Transverse colon (tissue), 4 donors: ENCODE data around the gene HOXB2. TPM values are rescaled to one million over a fixed set of nuclear protein-coding genes. Genes with fewer than 3 reads are reported as not detected.

ENCODE experiments used
- DNase-seq: peaks from one replicate; pipeline ENCODE4 v3.0.0-alpha.2; 2019
- H3K27ac ChIP-seq, 4 donors: fragments of 200-600 bp; sonication (generic); 2 replicates each; pipeline ENCODE4 v1.5.1; 2016 to 2018; ENCODE audit warnings: inconsistent platforms in 4 of 4
- H3K27me3 ChIP-seq: fragments of 200-600 bp; sonication (generic); 2 replicates; pipeline ENCODE4 v1.5.1; 2017; ENCODE audit warnings: inconsistent platforms
- H3K36me3 ChIP-seq, 4 donors: fragments of 200-600 bp; sonication (generic); 2 replicates each; pipeline ENCODE4 v1.5.1; 2017 to 2019; ENCODE audit warnings: inconsistent platforms in 4 of 4
- H3K4me1 ChIP-seq, 4 donors: fragments of 200-600 bp; sonication (generic); 2 replicates each; pipeline ENCODE4 v1.5.1; 2017 to 2020; ENCODE audit warnings: inconsistent platforms in 4 of 4
- H3K4me3 ChIP-seq, 4 donors: fragments of 200-600 bp; sonication (generic); 1 replicate in 1 of 4; 2 replicates in 3 of 4; pipeline versions ENCODE4 v1.5.1 to v1.6.1; 2017 to 2019; ENCODE audit warnings: inconsistent platforms in 4 of 4
- H3K9me3 ChIP-seq, 2 donors: fragments of 200-600 bp; sonication (generic); 2 replicates each; pipeline ENCODE4 v1.5.1; 2017 to 2019; ENCODE audit warnings: inconsistent platforms in 2 of 2
- CTCF ChIP-seq, 5 experiments: fragments of 200-600 bp in 3 of 5; fragments of 450-650 bp in 2 of 5; sonication (generic) in 3 of 5; IDR thresholded peaks; 1 replicate in 2 of 5; 2 replicates in 3 of 5; pipeline ENCODE4 v1.5.1; 2016 to 2017; ENCODE audit warnings: antibody characterized with exemption in 5 of 5, inconsistent platforms in 3 of 5, mild to moderate bottlenecking in 2 of 5, moderate library complexity in 1 of 5
- EP300 ChIP-seq: sonication (generic); formaldehyde crosslinking; IDR thresholded peaks from one replicate; pipeline ENCODE4 v1.6.1; 2017; ENCODE audit warnings: antibody characterized with exemption, low read depth
- POLR2A ChIP-seq: fragments of 450-650 bp; IDR thresholded peaks from one replicate; pipeline ENCODE4 v1.6.1; 2016; ENCODE audit warnings: antibody characterized with exemption, mild to moderate bottlenecking, moderate library complexity
- POLR2AphosphoS5 ChIP-seq, 3 donors: sonication (generic); formaldehyde crosslinking; IDR thresholded peaks; one replicate each; pipeline ENCODE4 v1.6.1; 2016; ENCODE audit warnings: antibody characterized with exemption in 3 of 3
- WGBS, 2 donors: methylation state at CpG; one replicate each; pipeline ENCODE4 v1.1.5; 2018; ENCODE audit warnings: low coverage in 1 of 2; 5-methylcytosine and 5-hydroxymethylcytosine counted together
- in situ Hi-C, 4 donors: fragments of 200-750 bp; cut with MboI; loops; one replicate each; pipeline versions ENCODE4 v1.15.0 to v1.15.1; 2017; ENCODE audit warnings: low sequenced_read_pairs in 3 of 4, low pct_ligation_motif_present in 1 of 4, low pct_unique_long_range_greater_than_20kb in 1 of 4
- intact Hi-C: fragments of 100-400 bp; cut with DNase I; formaldehyde crosslinking; loops from one replicate; pipeline ENCODE4 v1.15.1; 2023; ENCODE audit warnings: low total_unique reads
- total RNA-seq, 4 donors: library from RNA; depleted of rRNA; stranded (reverse); fragments of >200 nt; gene quantifications; one replicate each; pipeline ENCODE4 v1.1.0, GENCODE V29; 2016

The HOXB2 gene
- total RNA-seq, 4 donors from 2014 or later = 13.5 to 93.9 (median 13.8) TPM; not detected in 1

GRCh38 chr17:48502901-48503300, 42.0 kb downstream of the HOXB2 start:
- Histone ChIP-seq H3K27me3 (no peaks in the 10 kb centered on the region), H3K36me3 (no peaks in the 10 kb centered on the region), H3K27ac (peak overlapping the region in 1 of 4 donors; percentile 63), H3K4me1 (peaks cover 0 to 21% (median 9%) of the 10 kb centered on the region in 4 donors), H3K9me3 (no peaks in the 10 kb centered on the region), H3K4me3 (no peak overlapping the region)
- no peak for DNase-seq
- WGBS, 2 donors = 75 to 80% methylated on average over 4 of the region's 4 CpGs
- intact Hi-C loops (no loop called here), in situ Hi-C loops (no loop called here)
- TF ChIP-seq CTCF (IDR thresholded peaks at IDR 0.05) (no peak), POLR2A (no peak), POLR2AphosphoS5 (IDR thresholded peaks at IDR 0.05) (no peak), EP300 (no peak)

- H3K36me3 ChIP-seq = no peaks in the 10 kb centered on the region
- H3K4me1 ChIP-seq = peaks cover 0 to 21% (median 9%) of the 10 kb centered on the region in 4 donors
- H3K27ac ChIP-seq = no peak overlapping the region
- H3K4me3 ChIP-seq = no peak overlapping the region
- no peaks in the 10 kb centered on the region for H3K9me3 ChIP-seq
- in situ Hi-C loops (no loop called here), intact Hi-C loops (no loop called here)
- TF ChIP-seq EP300 (no peak), CTCF (IDR thresholded peaks at IDR 0.05) (no peak), POLR2AphosphoS5 (IDR thresholded peaks at IDR 0.05) (no peak)
- DNase-seq = no peak
- H3K27me3 ChIP-seq = no peaks in the 10 kb centered on the region
- 85% methylated on average over 2 of the region's 2 CpGs; no CpG with 5 or more reads in 1 of the 2 donors for WGBS, 2 donors
Measured at GRCh38 chr17:48502312-48502711, 42.6 kb downstream of the HOXB2 start.

- peak; percentile 35 for DNase-seq
- 61 to 85% methylated on average over 4 to 12 of the region's 12 CpGs for WGBS, 2 donors
- H3K4me1 ChIP-seq = peaks cover 0 to 18% (median 6%) of the 10 kb centered on the region in 4 donors
- H3K27ac ChIP-seq = peak overlapping the region; percentile 8 to 54 (median 42)
- in situ Hi-C loops (no loop called here), intact Hi-C loops (no loop called here)
- H3K9me3 ChIP-seq = no peaks in the 10 kb centered on the region
- no peaks in the 10 kb centered on the region for H3K27me3 ChIP-seq
- H3K4me3 ChIP-seq = no peak overlapping the region
- no peaks in the 10 kb centered on the region for H3K36me3 ChIP-seq
- TF ChIP-seq POLR2A = no peak
- peak in 3 of 5 experiments; percentile 13 to 36 (median 15) for TF ChIP-seq CTCF (IDR thresholded peaks at IDR 0.05)
Measured at GRCh38 chr17:48500435-48501426, 44.2 kb downstream of the HOXB2 start.

GRCh38 chr17:48499735-48500434, 45.0 kb downstream of the HOXB2 start:
- TF ChIP-seq CTCF (IDR thresholded peaks at IDR 0.05) = no peak
- TF ChIP-seq POLR2A = no peak
- TF ChIP-seq POLR2AphosphoS5 (IDR thresholded peaks at IDR 0.05) = no peak
- no peak for TF ChIP-seq EP300
- in situ Hi-C loops (loop anchor here in 1 of 4 donors (10.0 kb wide), 1 partner anchor 95 kb away; the partner anchor contains the start of genes HOXB3 and HOXB5), intact Hi-C loops (no loop called here)
- Histone ChIP-seq H3K9me3 (no peaks in the 10 kb centered on the region), H3K36me3 (no peaks in the 10 kb centered on the region), H3K27ac (peak overlapping the region in 3 of 4 donors; percentile 40 to 54 (median 43)), H3K27me3 (no peaks in the 10 kb centered on the region), H3K4me1 (peaks cover 0 to 9% (median 4%) of the 10 kb centered on the region in 4 donors), H3K4me3 (no peak overlapping the region)
- no peak for DNase-seq
- WGBS, 2 donors = 94% methylated on average over 5 of the region's 5 CpGs; no CpG with 5 or more reads in 1 of the 2 donors
